ENCODE measurements around the gene TMEM109.
"Not testable (repeated sequence)": the region's sequence is repeated elsewhere in the genome, so short reads cannot be mapped to it uniquely, and the experiment has no call there.

The TMEM109 gene

GRCh38 chr11:60897496-60897895 is 16.5 kb upstream of the TMEM109 start:
- Mint-ChIP-seq H3K9me3 (no peaks in the 10 kb centered on the region), H3K36me3 (ENCODE audit: low read depth) (peaks cover 55% of the 10 kb centered on the region), H3K27ac (peak overlapping the region; percentile 69), H3K27me3 (ENCODE audit: low read depth) (no peaks in the 10 kb centered on the region), H3K4me3 (no peak overlapping the region), H3K4me1 (ENCODE audit: low read depth) (peaks cover 2% of the 10 kb centered on the region)

GRCh38 chr11:60899046-60899936 is 14.7 kb upstream of the TMEM109 start:
- Mint-ChIP-seq H3K27ac (peak overlapping the region; percentile 36), H3K4me3 (no peak overlapping the region), H3K36me3 (ENCODE audit: low read depth) (peaks cover 59% of the 10 kb centered on the region), H3K27me3 (ENCODE audit: low read depth) (no peaks in the 10 kb centered on the region), H3K9me3 (no peaks in the 10 kb centered on the region), H3K4me1 (ENCODE audit: low read depth) (peaks cover 10% of the 10 kb centered on the region)

GRCh38 chr11:60899977-60900376 is 14.0 kb upstream of the TMEM109 start:
- Mint-ChIP-seq H3K27ac (no peak overlapping the region), H3K9me3 (no peaks in the 10 kb centered on the region), H3K27me3 (ENCODE audit: low read depth) (no peaks in the 10 kb centered on the region), H3K36me3 (ENCODE audit: low read depth) (peaks cover 57% of the 10 kb centered on the region), H3K4me1 (ENCODE audit: low read depth) (peaks cover 12% of the 10 kb centered on the region), H3K4me3 (no peak overlapping the region)

GRCh38 chr11:60900673-60901404 is 13.1 kb upstream of the TMEM109 start:
- H3K4me3 Mint-ChIP-seq = no peak overlapping the region
- peaks cover 52% of the 10 kb centered on the region for H3K36me3 Mint-ChIP-seq (ENCODE audit: low read depth)
- no peaks in the 10 kb centered on the region for H3K9me3 Mint-ChIP-seq
- no peaks in the 10 kb centered on the region for H3K27me3 Mint-ChIP-seq (ENCODE audit: low read depth)
- no peak overlapping the region for H3K27ac Mint-ChIP-seq
- peaks cover 19% of the 10 kb centered on the region for H3K4me1 Mint-ChIP-seq (ENCODE audit: low read depth)

- Mint-ChIP-seq H3K4me3 (no peak overlapping the region), H3K36me3 (ENCODE audit: low read depth) (peaks cover 45% of the 10 kb centered on the region), H3K27me3 (ENCODE audit: low read depth) (no peaks in the 10 kb centered on the region), H3K4me1 (ENCODE audit: low read depth) (peaks cover 28% of the 10 kb centered on the region), H3K9me3 (no peaks in the 10 kb centered on the region), H3K27ac (no peak overlapping the region)
These were observed 11.3 kb upstream of the TMEM109 start for GRCh38 chr11:60902625-60903024.

DNA sequence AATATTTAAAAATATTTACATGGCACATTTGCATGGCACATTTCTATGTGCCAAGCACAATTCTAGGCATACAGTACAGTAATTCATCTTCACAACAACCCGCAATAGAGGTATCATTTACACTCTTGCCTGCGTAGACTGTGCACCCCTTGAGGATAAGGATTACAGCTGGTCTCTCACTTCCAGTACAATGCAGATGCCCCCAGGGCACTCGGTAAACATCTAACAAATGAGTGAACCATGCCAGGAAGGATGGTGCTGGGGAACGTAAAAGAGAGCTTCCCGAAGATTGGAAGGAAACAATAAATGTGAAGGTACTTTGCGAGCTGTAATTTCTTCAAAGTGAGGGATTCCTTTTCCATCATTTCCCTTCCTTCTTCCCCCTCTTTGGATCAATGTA is 8.9 kb upstream of the TMEM109 start:
- Mint-ChIP-seq H3K27ac (peak overlapping the region; percentile 75), H3K36me3 (ENCODE audit: low read depth) (peaks cover 26% of the 10 kb centered on the region), H3K27me3 (ENCODE audit: low read depth) (peaks cover 9% of the 10 kb centered on the region), H3K4me1 (ENCODE audit: low read depth) (peaks cover 30% of the 10 kb centered on the region), H3K4me3 (peak overlapping the region; percentile 87), H3K9me3 (no peaks in the 10 kb centered on the region)

DNA sequence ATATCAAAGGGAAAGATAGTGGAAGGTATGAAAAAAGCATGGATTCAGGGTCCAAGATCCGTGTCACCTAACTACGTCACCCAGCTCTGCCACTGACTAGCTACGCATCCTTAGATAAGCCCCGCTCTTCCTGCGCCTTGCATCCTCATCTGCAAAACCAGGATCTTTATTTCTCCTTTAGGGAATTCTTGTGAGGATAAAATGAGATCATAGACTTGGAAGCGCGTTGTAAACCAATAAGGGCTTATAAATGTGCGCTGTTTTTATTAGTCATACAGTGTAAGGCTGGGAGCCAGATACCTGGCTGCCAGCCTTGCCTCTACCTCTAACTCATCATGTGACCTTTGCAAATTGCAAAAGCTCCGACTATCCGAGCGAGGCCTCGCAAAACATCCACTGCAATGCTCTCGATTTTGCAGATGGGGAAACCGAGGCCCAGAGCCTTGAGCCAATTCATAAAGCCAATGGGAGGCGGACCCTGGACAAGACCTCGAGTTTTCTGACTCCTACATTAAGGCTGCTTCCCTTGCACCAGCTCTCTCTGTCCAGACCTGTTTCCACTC is 8.3 kb upstream of the TMEM109 start:
- Mint-ChIP-seq H3K4me3 (peak overlapping the region; percentile 87), H3K9me3 (no peaks in the 10 kb centered on the region), H3K4me1 (ENCODE audit: low read depth) (peaks cover 30% of the 10 kb centered on the region), H3K27me3 (ENCODE audit: low read depth) (peaks cover 9% of the 10 kb centered on the region), H3K27ac (peak overlapping the region; percentile 75), H3K36me3 (ENCODE audit: low read depth) (peaks cover 24% of the 10 kb centered on the region)

DNA sequence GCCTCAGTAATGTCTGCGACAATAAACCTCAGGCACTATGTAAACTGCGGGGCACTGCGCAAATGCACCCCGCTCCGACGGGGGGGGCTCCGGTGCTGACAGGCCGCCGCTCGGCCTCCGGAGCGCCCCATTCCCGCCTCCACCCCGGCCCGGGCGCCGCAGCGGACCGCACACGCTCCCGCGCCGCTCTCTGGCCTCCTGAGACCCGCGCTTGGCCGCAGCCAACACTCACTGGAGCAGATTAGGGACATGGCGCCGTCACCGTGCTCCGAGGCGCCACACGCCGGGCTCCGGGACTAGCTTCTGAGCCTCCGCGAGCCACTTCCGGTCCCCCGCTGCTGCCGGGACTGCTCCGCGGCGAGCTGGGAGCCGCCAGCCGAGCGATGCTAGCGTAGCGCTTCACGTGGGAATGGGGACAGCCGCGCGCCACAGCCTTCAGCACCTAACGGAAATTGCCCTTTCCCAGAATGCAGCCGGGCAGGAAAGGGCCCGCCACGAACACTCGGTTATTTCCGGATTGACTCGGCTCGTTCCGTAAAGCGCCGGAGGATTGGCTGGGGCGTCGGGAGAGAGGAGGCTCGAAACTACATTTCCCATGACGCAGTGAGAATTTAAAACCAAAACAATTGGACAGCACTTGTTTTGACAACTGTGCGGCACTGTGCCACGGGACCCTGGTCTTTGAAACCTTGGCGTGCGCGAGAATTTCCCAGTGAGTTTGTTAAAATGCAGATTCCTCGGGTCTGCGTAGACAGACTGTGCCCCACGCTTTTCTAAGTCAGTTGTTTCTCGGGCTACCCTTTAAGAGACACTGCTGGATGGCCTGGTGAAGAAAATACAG is 7.6 kb upstream of the TMEM109 start, which contains the start of gene PRPF19:
PRPF19 (minus strand) TSS at position 454 of the 841 bp plus-strand sequence; CDS start at position 251, 203 bp downstream.
- peaks cover 19% of the 10 kb centered on the region for H3K36me3 Mint-ChIP-seq (ENCODE audit: low read depth)
- peaks cover 35% of the 10 kb centered on the region for H3K4me1 Mint-ChIP-seq (ENCODE audit: low read depth)
- H3K27ac Mint-ChIP-seq = peak within 1 kb of the TSS; percentile 97
- peaks cover 9% of the 10 kb centered on the region for H3K27me3 Mint-ChIP-seq (ENCODE audit: low read depth)
- peak within 1 kb of the TSS; percentile 87 for H3K4me3 Mint-ChIP-seq
- H3K9me3 Mint-ChIP-seq = no peaks in the 10 kb centered on the region

DNA sequence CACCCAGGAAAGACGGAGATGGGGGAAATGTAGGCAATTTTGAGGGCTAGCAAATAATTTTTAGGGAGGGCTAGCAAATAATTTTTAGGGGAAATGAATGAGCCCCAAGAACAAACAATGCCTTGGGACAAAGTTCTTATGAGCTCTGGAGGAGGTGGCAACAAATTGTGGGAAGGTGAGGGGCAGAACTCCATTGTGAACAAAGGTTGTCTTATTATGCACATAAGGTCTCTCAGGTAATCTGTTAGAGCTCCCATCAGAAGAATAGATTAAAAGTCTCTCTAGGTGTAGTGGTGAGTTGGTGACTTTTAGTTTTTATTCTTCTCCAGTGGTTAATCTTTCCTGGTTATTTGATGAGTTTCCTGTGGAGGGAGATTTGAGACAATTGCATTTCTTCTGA is 5.2 kb upstream of the TMEM109 start:
- peaks cover 9% of the 10 kb centered on the region for H3K27me3 Mint-ChIP-seq (ENCODE audit: low read depth)
- no peak overlapping the region for H3K4me3 Mint-ChIP-seq
- peaks cover 47% of the 10 kb centered on the region for H3K4me1 Mint-ChIP-seq (ENCODE audit: low read depth)
- no peak overlapping the region for H3K27ac Mint-ChIP-seq
- H3K36me3 Mint-ChIP-seq (ENCODE audit: low read depth) = peaks cover 9% of the 10 kb centered on the region
- no peaks in the 10 kb centered on the region for H3K9me3 Mint-ChIP-seq

- H3K27me3 Mint-ChIP-seq (ENCODE audit: low read depth); H3K36me3 Mint-ChIP-seq (ENCODE audit: low read depth); H3K4me3 Mint-ChIP-seq; H3K9me3 Mint-ChIP-seq; H3K27ac Mint-ChIP-seq: not testable (repeated sequence)
- H3K4me1 Mint-ChIP-seq (ENCODE audit: low read depth) = peaks cover 42% of the 10 kb centered on the region
These were observed 4.2 kb upstream of the TMEM109 start for GRCh38 chr11:60909680-60910280.

- peaks cover 9% of the 10 kb centered on the region for H3K27me3 Mint-ChIP-seq (ENCODE audit: low read depth)
- H3K9me3 Mint-ChIP-seq = no peaks in the 10 kb centered on the region
- peaks cover under 1% of the 10 kb centered on the region for H3K36me3 Mint-ChIP-seq (ENCODE audit: low read depth)
- peaks cover 44% of the 10 kb centered on the region for H3K4me1 Mint-ChIP-seq (ENCODE audit: low read depth)
- H3K27ac Mint-ChIP-seq = no peak overlapping the region
- H3K4me3 Mint-ChIP-seq = no peak overlapping the region
These were observed 3.7 kb upstream of the TMEM109 start for GRCh38 chr11:60910281-60910687.

DNA sequence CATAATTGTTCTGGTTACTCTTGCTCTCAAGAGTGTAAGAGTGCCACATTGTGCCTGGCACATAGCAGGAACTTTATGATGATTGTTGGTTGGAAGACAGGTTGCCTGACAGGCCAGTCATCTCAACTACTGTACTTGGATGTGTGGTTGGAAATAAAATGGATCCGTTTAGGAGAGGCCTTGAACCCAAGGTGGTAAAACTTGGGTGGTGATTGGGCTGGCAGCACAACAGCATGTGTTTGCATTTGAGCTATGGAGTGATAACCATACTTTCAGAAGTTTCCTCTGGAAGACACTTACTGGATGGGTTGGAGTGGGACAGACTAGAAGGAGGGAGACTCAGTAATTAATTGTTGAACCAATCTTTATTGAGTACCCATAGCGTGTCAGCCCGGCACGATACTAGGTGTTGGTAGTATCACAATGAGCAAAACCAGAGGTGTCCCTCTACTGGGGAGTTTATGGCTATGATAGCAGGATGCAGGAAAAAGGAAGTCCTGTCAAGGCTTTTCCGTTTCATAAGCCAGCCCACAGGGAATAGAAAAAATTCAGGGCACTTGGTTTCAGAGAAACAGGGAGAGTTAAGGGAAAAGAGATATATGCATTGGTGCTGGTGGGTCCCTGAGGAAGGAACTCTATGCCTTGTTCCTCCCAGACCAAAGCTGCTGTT is 3.1 kb upstream of the TMEM109 start:
- H3K36me3 Mint-ChIP-seq (ENCODE audit: low read depth) = peaks cover under 1% of the 10 kb centered on the region
- peaks cover 44% of the 10 kb centered on the region for H3K4me1 Mint-ChIP-seq (ENCODE audit: low read depth)
- H3K27me3 Mint-ChIP-seq (ENCODE audit: low read depth) = peaks cover 9% of the 10 kb centered on the region
- no peaks in the 10 kb centered on the region for H3K9me3 Mint-ChIP-seq
- H3K4me3 Mint-ChIP-seq = no peak overlapping the region
- no peak overlapping the region for H3K27ac Mint-ChIP-seq

- peak overlapping the region; percentile 76 for H3K27ac Mint-ChIP-seq
- H3K4me1 Mint-ChIP-seq (ENCODE audit: low read depth) = peaks cover 45% of the 10 kb centered on the region
- H3K36me3 Mint-ChIP-seq (ENCODE audit: low read depth) = peaks cover 4% of the 10 kb centered on the region
- H3K27me3 Mint-ChIP-seq (ENCODE audit: low read depth) = peaks cover 9% of the 10 kb centered on the region
- no peaks in the 10 kb centered on the region for H3K9me3 Mint-ChIP-seq
- H3K4me3 Mint-ChIP-seq = peak overlapping the region; percentile 41
These were observed 1.6 kb upstream of the TMEM109 start for GRCh38 chr11:60912223-60912850.
